ENCODE results near the gene CD101.

GRCh38 chr1:116993286-116993685 lies 8.3 kb upstream of the CD101 start:
- TF ChIP-seq POLR2A (IDR thresholded peaks at IDR 0.05) (no peak), POLR2AphosphoS5 (IDR thresholded peaks at IDR 0.05) (no peak), EP300 (IDR thresholded peaks at IDR 0.05) (no peak)
- TF ChIP-seq, protein P1, sequence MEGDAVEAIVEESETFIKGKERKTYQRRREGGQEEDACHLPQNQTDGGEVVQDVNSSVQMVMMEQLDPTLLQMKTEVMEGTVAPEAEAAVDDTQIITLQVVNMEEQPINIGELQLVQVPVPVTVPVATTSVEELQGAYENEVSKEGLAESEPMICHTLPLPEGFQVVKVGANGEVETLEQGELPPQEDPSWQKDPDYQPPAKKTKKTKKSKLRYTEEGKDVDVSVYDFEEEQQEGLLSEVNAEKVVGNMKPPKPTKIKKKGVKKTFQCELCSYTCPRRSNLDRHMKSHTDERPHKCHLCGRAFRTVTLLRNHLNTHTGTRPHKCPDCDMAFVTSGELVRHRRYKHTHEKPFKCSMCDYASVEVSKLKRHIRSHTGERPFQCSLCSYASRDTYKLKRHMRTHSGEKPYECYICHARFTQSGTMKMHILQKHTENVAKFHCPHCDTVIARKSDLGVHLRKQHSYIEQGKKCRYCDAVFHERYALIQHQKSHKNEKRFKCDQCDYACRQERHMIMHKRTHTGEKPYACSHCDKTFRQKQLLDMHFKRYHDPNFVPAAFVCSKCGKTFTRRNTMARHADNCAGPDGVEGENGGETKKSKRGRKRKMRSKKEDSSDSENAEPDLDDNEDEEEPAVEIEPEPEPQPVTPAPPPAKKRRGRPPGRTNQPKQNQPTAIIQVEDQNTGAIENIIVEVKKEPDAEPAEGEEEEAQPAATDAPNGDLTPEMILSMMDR (IDR thresholded peaks at IDR 0.05), result no peak
